K562 (cell line): ENCODE measurements around the gene FOLR2. TPM values are rescaled to one million over a fixed set of nuclear protein-coding genes. Genes with fewer than 3 reads are reported as not detected.

Source experiments
- ATAC-seq: fragments of 200-7000 bp; cut with Tn5 transposase; 3 replicates; pipeline ENCODE4 v1.9.1; 2020; ENCODE audit warnings: moderate library complexity
- BruUV-seq: library from RNA; stranded (reverse); fragments of 400-500 nt; replicated peaks from 2 replicates; lab custom pipeline; 2021; lab: Mats Ljungman, UMichigan
- CTCF ChIA-PET: fragments of 300-600 bp; formaldehyde crosslinking; extraction: SDS; loops from one replicate; lab custom pipeline; 2021; ENCODE audit warnings: low intra/inter-chr PET ratio; lab: Yijun Ruan, JAX
- POLR2A ChIA-PET: fragments of 300-600, 350-650 bp; sonication (Branson Sonifier 250); formaldehyde crosslinking; extraction: SDS; loops from one replicate; lab custom pipeline; 2021; ENCODE audit warnings: antibody characterized with exemption, inconsistent platforms; lab: Yijun Ruan, JAX
- DNase-seq, 4 experiments: peaks; one replicate each; pipeline versions ENCODE4 v3.0.0 to v3.0.0-alpha.2; 2011 to 2018; ENCODE audit warnings: low spot score in 3 of 4, mixed read lengths in 3 of 4; ENCODE audit errors: extremely low read depth in 1 of 4
- FAIRE-seq: peaks from 2 replicates; lab custom pipeline; 2011; peaks lifted over from hg19 to GRCh38; lab: Jason Lieb, UNC
- H2AFZ ChIP-seq: 2 replicates; pipeline ENCODE4 v1.6.0; 2011; ENCODE audit warnings: low read depth, low read length, control low read depth, inconsistent platforms
- H3K27ac ChIP-seq: fragments of 200-600 bp; 3 replicates; pipeline ENCODE4 v1.8.0; 2011; ENCODE audit warnings: low read depth, mild to moderate bottlenecking, control low read depth, inconsistent platforms, low read length, moderate library complexity, mixed read lengths; ENCODE audit errors: extremely low read depth
- H3K27me3 ChIP-seq, 2 experiments: fragments of 300-600 bp in 1 of 2; 2 replicates in 1 of 2; 3 replicates in 1 of 2; pipeline versions ENCODE4 v1.6.0 to v1.8.0; 2011; ENCODE audit warnings: inconsistent platforms in 2 of 2, low read length in 2 of 2, mild to moderate bottlenecking in 1 of 2, mixed read lengths in 1 of 2, moderate library complexity in 1 of 2; ENCODE audit not compliant: control insufficient read depth in 2 of 2, insufficient read depth in 2 of 2
- H3K36me3 ChIP-seq: fragments of 300-600 bp; 3 replicates; pipeline ENCODE4 v1.8.0; 2011; ENCODE audit warnings: mild to moderate bottlenecking, low read length, inconsistent platforms; ENCODE audit not compliant: control insufficient read depth, insufficient read depth
- H3K4me1 ChIP-seq, 2 experiments: fragments of 200-600 bp in 1 of 2; replicated peaks in 1 of 2; 2 replicates in 1 of 2; 3 replicates in 1 of 2; pipeline versions ENCODE4 v1.5.1 to v1.8.0; 2011; ENCODE audit warnings: inconsistent platforms in 2 of 2, low read length in 2 of 2, mild to moderate bottlenecking in 1 of 2, mixed read lengths in 1 of 2, moderate library complexity in 1 of 2; ENCODE audit not compliant: control insufficient read depth in 2 of 2, insufficient read depth in 2 of 2
- H3K4me2 ChIP-seq: 2 replicates; pipeline ENCODE4 v1.6.1; 2011; ENCODE audit warnings: low read length, control low read depth, inconsistent platforms, mixed read lengths; ENCODE audit not compliant: insufficient read depth
- H3K4me3 ChIP-seq: fragments of 200-600 bp; sonication (generic), shearing (Covaris generic); 2 replicates; pipeline ENCODE4 v1.5.1; 2016; ENCODE audit warnings: control low read depth, inconsistent platforms
- H3K79me2 ChIP-seq: fragments of 200-600 bp; 3 replicates; pipeline ENCODE4 v1.8.0; 2011; ENCODE audit warnings: low read length, inconsistent platforms; ENCODE audit not compliant: control insufficient read depth, insufficient read depth
- H3K9ac ChIP-seq, 2 experiments: 2 replicates each; pipeline versions ENCODE4 v1.6.0 to v1.6.1; 2011; ENCODE audit warnings: low read depth in 2 of 2, low read length in 2 of 2, control low read depth in 1 of 2, inconsistent platforms in 1 of 2, mild to moderate bottlenecking in 1 of 2, mixed read lengths in 1 of 2; ENCODE audit not compliant: insufficient read depth in 1 of 2
- H3K9me1 ChIP-seq: one replicate; pipeline ENCODE4 v1.6.0; 2011; ENCODE audit warnings: inconsistent platforms, mild to moderate bottlenecking, low read length, moderate library complexity; ENCODE audit not compliant: control insufficient read depth, insufficient read depth
- H3K9me3 ChIP-seq: replicated peaks from 2 replicates; pipeline ENCODE4 v1.5.1; 2011; ENCODE audit warnings: low read depth, low read length, inconsistent platforms; ENCODE audit not compliant: control insufficient read depth, insufficient read depth
- H4K20me1 ChIP-seq: replicated peaks from 2 replicates; pipeline ENCODE4 v1.6.1; 2011; ENCODE audit warnings: low read length, inconsistent platforms, mixed read lengths; ENCODE audit not compliant: control insufficient read depth, insufficient read depth
- BDP1 ChIP-seq: IDR thresholded peaks from 3 replicates; pipeline ENCODE4 v1.6.1; 2011; ENCODE audit not compliant: insufficient read length, insufficient read depth
- HNRNPL ChIP-seq: fragments of 200-400 bp; formaldehyde crosslinking; IDR thresholded peaks from 2 replicates; pipeline ENCODE4 v1.6.1; 2017; ENCODE audit warnings: low read depth, mild to moderate bottlenecking, low read length
- MYNN ChIP-seq, 2 experiments: sonication (generic); formaldehyde crosslinking in 1 of 2; IDR thresholded peaks; 2 replicates each; pipeline versions ENCODE4 v1.5.0 to v1.6.1; 2016 to 2020; ENCODE audit warnings: antibody characterized with exemption in 1 of 2, missing genetic modification reagents in 1 of 2
- POLR2B ChIP-seq: fragments of 450-650 bp; IDR thresholded peaks from 2 replicates; pipeline ENCODE4 v1.6.1; 2018; ENCODE audit warnings: low read depth; ENCODE audit not compliant: partially characterized antibody
- RBFOX2 ChIP-seq: fragments of 200-400 bp; formaldehyde crosslinking; IDR thresholded peaks from 2 replicates; pipeline ENCODE4 v1.6.1; 2017; ENCODE audit warnings: low read depth, mild to moderate bottlenecking, low read length, moderate library complexity
- RHOXF2B ChIP-seq: fragments of 250-450 bp; sonication (Bioruptor Pico); conservative IDR thresholded peaks from 2 replicates; pipeline ENCODE4 v1.5.1; 2021
- STAT5B ChIP-seq: fragments of 250-450 bp; sonication (Bioruptor Pico); IDR thresholded peaks from 2 replicates; pipeline ENCODE4 v1.8.0; 2021; ENCODE audit warnings: mild to moderate bottlenecking, inconsistent platforms
- TRIM25 ChIP-seq: fragments of 450-650 bp; IDR thresholded peaks from 2 replicates; pipeline ENCODE4 v1.7.0; 2016; ENCODE audit warnings: borderline replicate concordance
- ZNF134 ChIP-seq: fragments of 250-450 bp; sonication (Bioruptor Pico); conservative IDR thresholded peaks from 2 replicates; pipeline ENCODE4 v1.4.0; 2020
- ZNF197 ChIP-seq: fragments of 200-800 bp; sonication (Bioruptor generic); IDR thresholded peaks from 2 replicates; pipeline ENCODE4 v1.6.1; 2016; ENCODE audit warnings: low read depth, missing genetic modification characterization, missing compliant biosample characterization
- ZNF212 ChIP-seq: fragments of 450-650 bp; formaldehyde crosslinking; IDR thresholded peaks from 2 replicates; pipeline ENCODE4 v1.4.0; 2020; ENCODE audit warnings: mild to moderate bottlenecking
- ZNF23 ChIP-seq: fragments of 250-450 bp; sonication (Bioruptor Pico); IDR thresholded peaks from 2 replicates; pipeline ENCODE4 v1.4.0; 2020; ENCODE audit warnings: mild to moderate bottlenecking
- ZNF384 ChIP-seq: IDR thresholded peaks from 2 replicates; pipeline ENCODE4 v1.6.1; 2012; ENCODE audit warnings: low read depth, low read length, improper control_type of control experiment
- ZNF707 ChIP-seq: fragments of 250-450 bp; sonication (Bioruptor Pico); conservative IDR thresholded peaks from 2 replicates; pipeline ENCODE4 v1.8.0; 2022; ENCODE audit warnings: inconsistent platforms, mild to moderate bottlenecking, moderate library complexity
- whole genome bisulfite sequencing: fragments of 100-300 bp; shearing (Covaris generic); methylation state at CpG from one replicate; pipeline ENCODE4 v1.1.6; 2016; ENCODE audit warnings: low coverage, mixed read lengths; ENCODE audit not compliant: insufficient coverage; ENCODE audit errors: missing lambda C conversion rate; 5-methylcytosine and 5-hydroxymethylcytosine counted together
- in situ Hi-C: fragments of 300-500 bp; cut with MboI; formaldehyde crosslinking; loops from 4 replicates; pipeline ENCODE4 v1.15.0; 2018; ENCODE audit warnings: inconsistent platforms, mixed read lengths
- intact Hi-C: fragments of 100-400 bp; cut with micrococcal nuclease; formaldehyde crosslinking; loops from 2 replicates; pipeline ENCODE4 v1.14.2; 2022
- polyA plus RNA-seq, 8 experiments: library from polyadenylated mRNA; depleted of rRNA in 4 of 8; stranded (reverse) in 5 of 8; unstranded in 3 of 8; fragments of >200 nt; fragmentation: Nextera tagmentation in 2 of 8; fragmentation: Illumina TruSeq in 1 of 8; extraction: Ambion mirVana in 2 of 8; extraction: Trizol in 1 of 8; gene quantifications; 2 replicates each; pipeline versions ENCODE4 v1.2.1 to v1.2.3, GENCODE V29; 2011 to 2014; ENCODE audit warnings: inconsistent platforms in 1 of 8, missing spikeins in 1 of 8
- total RNA-seq, 7 experiments: library from RNA; depleted of rRNA in 6 of 7; stranded (reverse); fragments of >200 nt in 6 of 7; fragmentation: Illumina TruSeq in 2 of 7; extraction: Trizol in 2 of 7; gene quantifications; 2 replicates each; pipeline versions ENCODE4 v1.2.1 to v1.2.3, GENCODE V29; 2011 to 2021; ENCODE audit warnings: low replicate concordance in 1 of 7
- TF ChIP-seq, protein P1 (sequence below), 2 experiments: fragments of 450-650 bp; conservative IDR thresholded peaks; 2 replicates each; pipeline ENCODE4 v1.6.1; 2017; ENCODE audit warnings: mild to moderate bottlenecking in 2 of 2, moderate library complexity in 2 of 2

FOLR2 gene
- total and polyA plus RNA-seq, 9 of the 15 experiments (the other 6 are each of a cell fraction or from before 2014, with no cell fraction given) = 0.27 TPM; not detected in 8

DNA sequence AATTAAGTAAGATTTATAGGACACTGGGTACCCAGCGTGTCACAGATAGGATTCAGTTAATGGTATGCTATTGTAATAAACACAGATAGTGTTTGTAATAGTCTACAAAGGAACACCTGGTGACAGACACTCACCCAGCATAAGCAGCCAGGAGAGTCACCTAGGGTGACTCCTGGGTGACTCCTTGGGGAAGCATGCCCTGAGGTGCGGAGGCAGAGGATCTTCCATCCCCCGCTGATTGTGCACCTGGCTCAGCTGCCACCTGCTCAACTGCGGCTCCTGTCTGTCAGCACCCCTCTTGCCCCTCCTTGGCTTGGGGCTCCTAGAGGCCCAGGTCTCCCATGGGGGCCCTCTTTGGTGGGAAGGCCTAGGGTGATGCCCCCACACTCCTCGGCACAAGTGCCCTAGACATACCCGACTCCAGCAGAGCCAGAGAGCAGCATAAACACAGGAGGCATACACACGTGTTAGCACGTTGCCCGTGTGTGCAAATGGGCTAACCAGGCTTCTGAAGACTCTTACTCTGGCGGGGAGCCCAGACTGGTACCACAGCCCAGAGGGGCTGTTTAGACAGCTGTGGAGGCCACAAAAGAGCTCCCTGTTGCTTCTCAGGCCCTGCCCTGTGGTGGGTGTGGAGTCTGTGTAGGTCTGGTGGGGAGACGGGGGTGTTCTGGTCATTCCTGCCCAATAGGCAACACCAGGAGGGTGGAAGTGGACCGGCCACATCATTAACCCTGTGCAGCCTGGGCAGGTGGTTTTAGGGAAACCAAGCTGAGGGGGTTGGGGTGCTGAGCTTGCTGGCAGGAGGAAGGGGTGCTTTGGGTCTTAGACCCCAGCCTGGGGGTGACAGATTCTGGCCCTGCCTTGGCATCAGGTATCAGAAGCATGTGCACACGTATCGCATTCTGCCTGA, 11.0 kb downstream of the FOLR2 start:
- H2AFZ ChIP-seq = no peak overlapping the region
- intact Hi-C loops (no loop called here), in situ Hi-C loops (no loop called here)
- ChIA-PET CTCF (no interaction called here), POLR2A (interaction anchor here (1.0 to 2.9 kb wide), 4 partner anchors 9 to 207 kb away, joined by 3 to 13 read pairs (median 4); partner anchors contain the start of gene CLPB)
- 90% methylated on average over 14 of the region's 14 CpGs for WGBS
- no peaks in the 10 kb centered on the region for H4K20me1 ChIP-seq
- H3K9me1 ChIP-seq = peaks cover 8% of the 10 kb centered on the region
- H3K4me3 ChIP-seq = no peak overlapping the region
- no peak overlapping the region for H3K27ac ChIP-seq
- no peaks in the 10 kb centered on the region for H3K27me3 ChIP-seq
- no TSS peak for BruUV-seq
- peaks cover 27% of the 10 kb centered on the region for H3K79me2 ChIP-seq
- no peak for FAIRE-seq
- no peak overlapping the region for H3K4me2 ChIP-seq
- peaks cover 65% of the 10 kb centered on the region; the same call in 2 of the 3 replicates for H3K36me3 ChIP-seq
- peak overlapping the region in 1 of 2 experiments; percentile 59; a peak in 2 of 4 replicates for H3K9ac ChIP-seq
- no peak for ATAC-seq
- no peaks in the 10 kb centered on the region for H3K9me3 ChIP-seq
- peaks cover 11 to 50% of the 10 kb centered on the region in 2 experiments for H3K4me1 ChIP-seq
- TF ChIP-seq ZNF707 = no peak
- TF ChIP-seq RBFOX2 = peak; percentile 53
- TF ChIP-seq STAT5B = no peak
- no peak for TF ChIP-seq POLR2B
- TF ChIP-seq ZNF23 = no peak
- no peak for TF ChIP-seq ZNF212 (CRISPR knock-in tag)
- TF ChIP-seq MYNN (IDR thresholded peaks at IDR 0.05) = peak; percentile 95
- peak; percentile 38; the same call in 1 of the 2 replicates for TF ChIP-seq MYNN (CRISPR knock-in tag; IDR thresholded peaks at IDR 0.05)
- TF ChIP-seq ZNF197 (CRISPR knock-in tag) = no peak
- no peak for TF ChIP-seq RHOXF2B (CRISPR knock-in tag)
- no peak for TF ChIP-seq BDP1
- no peak for TF ChIP-seq ZNF384
- TF ChIP-seq, protein P1, sequence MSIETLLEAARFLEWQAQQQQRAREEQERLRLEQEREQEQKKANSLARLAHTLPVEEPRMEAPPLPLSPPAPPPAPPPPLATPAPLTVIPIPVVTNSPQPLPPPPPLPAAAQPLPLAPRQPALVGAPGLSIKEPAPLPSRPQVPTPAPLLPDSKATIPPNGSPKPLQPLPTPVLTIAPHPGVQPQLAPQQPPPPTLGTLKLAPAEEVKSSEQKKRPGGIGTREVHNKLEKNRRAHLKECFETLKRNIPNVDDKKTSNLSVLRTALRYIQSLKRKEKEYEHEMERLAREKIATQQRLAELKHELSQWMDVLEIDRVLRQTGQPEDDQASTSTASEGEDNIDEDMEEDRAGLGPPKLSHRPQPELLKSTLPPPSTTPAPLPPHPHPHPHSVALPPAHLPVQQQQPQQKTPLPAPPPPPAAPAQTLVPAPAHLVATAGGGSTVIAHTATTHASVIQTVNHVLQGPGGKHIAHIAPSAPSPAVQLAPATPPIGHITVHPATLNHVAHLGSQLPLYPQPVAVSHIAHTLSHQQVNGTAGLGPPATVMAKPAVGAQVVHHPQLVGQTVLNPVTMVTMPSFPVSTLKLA (conservative IDR thresholded peaks at IDR 0.05) = no peak
- no peak for TF ChIP-seq HNRNPL
- TF ChIP-seq ZNF134 (CRISPR knock-in tag) = no peak
- no peak for TF ChIP-seq TRIM25
- DNase-seq = no peak
